22Rv1 (cell line): ENCODE results near the gene RIMS3.

Experiments used
- ZFX ChIP-seq: fragments of 450-650 bp; IDR thresholded peaks from 2 replicates; pipeline ENCODE4 v1.6.1; 2017; ENCODE audit warnings: antibody characterized with exemption, borderline replicate concordance
- TF ChIP-seq, protein P1 (sequence below): fragments of 450-650 bp; IDR thresholded peaks from 2 replicates; pipeline ENCODE4 v1.5.1; 2017; ENCODE audit warnings: mild to moderate bottlenecking

DNA sequence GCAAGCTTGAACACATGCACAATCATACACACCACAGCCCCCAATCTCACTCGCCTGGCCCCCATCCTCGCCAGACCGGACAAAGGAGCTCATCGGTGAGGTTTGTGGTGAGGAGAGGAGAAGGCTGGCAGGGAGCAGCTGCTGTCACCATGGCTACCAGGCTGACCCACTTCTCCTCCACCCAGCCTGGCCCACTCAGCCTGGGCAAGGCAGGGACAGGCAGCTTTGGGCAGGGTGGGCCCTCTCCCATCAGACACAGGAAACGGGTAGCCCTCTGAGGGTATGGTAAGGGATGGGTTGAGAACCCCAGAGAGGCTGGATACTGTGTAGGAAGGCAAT is 15.9 kb downstream of the RIMS3 start:
- TF ChIP-seq, protein P1, sequence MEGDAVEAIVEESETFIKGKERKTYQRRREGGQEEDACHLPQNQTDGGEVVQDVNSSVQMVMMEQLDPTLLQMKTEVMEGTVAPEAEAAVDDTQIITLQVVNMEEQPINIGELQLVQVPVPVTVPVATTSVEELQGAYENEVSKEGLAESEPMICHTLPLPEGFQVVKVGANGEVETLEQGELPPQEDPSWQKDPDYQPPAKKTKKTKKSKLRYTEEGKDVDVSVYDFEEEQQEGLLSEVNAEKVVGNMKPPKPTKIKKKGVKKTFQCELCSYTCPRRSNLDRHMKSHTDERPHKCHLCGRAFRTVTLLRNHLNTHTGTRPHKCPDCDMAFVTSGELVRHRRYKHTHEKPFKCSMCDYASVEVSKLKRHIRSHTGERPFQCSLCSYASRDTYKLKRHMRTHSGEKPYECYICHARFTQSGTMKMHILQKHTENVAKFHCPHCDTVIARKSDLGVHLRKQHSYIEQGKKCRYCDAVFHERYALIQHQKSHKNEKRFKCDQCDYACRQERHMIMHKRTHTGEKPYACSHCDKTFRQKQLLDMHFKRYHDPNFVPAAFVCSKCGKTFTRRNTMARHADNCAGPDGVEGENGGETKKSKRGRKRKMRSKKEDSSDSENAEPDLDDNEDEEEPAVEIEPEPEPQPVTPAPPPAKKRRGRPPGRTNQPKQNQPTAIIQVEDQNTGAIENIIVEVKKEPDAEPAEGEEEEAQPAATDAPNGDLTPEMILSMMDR = no peak
- no peak for TF ChIP-seq ZFX
